GM10266 (cell line): Measurements from ENCODE around the gene CDH4.

ENCODE experiments used
- DNase-seq: peaks from one replicate; pipeline ENCODE4 v3.0.0; 2012; ENCODE audit errors: extremely low spot score
- TF ChIP-seq, protein P1 (sequence below): IDR thresholded peaks from 2 replicates; pipeline ENCODE4 v1.5.1; 2012; ENCODE audit warnings: mild to moderate bottlenecking, low read depth; ENCODE audit not compliant: control insufficient read depth, insufficient read depth; ENCODE audit errors: missing control alignments

Gene CDH4

DNA sequence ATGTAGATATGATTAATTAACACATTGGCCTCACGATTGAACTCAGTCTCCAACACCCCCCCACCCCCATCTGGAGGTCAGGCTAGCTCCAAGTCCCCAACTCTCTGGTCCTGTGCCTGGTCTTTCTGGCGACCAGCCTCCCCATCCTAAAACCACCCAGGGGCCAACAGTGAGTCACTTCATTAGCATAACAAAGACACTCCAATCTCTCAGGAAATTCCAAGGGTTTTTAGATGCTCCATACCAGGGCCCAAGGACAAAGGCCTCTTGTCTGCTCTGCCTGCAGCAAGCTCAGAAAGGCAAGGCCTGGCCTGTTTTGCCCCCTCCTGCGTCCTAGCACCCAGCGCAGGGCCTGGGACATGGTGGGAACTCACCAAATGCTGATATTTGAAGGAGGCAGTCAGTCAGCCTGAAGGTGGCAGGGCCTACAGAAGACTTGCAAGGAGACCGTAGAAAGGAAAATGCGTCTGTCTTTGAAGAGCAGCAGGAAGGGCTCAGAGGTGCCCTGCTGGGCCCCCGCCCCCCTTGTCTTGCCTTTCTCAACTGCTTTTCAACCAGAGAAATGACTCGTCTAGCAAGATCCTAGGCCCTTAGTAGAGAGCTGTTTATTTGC lies 184.7 kb downstream of the CDH4 start:
- DNase-seq, result no peak
- TF ChIP-seq, protein P1, sequence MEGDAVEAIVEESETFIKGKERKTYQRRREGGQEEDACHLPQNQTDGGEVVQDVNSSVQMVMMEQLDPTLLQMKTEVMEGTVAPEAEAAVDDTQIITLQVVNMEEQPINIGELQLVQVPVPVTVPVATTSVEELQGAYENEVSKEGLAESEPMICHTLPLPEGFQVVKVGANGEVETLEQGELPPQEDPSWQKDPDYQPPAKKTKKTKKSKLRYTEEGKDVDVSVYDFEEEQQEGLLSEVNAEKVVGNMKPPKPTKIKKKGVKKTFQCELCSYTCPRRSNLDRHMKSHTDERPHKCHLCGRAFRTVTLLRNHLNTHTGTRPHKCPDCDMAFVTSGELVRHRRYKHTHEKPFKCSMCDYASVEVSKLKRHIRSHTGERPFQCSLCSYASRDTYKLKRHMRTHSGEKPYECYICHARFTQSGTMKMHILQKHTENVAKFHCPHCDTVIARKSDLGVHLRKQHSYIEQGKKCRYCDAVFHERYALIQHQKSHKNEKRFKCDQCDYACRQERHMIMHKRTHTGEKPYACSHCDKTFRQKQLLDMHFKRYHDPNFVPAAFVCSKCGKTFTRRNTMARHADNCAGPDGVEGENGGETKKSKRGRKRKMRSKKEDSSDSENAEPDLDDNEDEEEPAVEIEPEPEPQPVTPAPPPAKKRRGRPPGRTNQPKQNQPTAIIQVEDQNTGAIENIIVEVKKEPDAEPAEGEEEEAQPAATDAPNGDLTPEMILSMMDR, result no peak

DNA sequence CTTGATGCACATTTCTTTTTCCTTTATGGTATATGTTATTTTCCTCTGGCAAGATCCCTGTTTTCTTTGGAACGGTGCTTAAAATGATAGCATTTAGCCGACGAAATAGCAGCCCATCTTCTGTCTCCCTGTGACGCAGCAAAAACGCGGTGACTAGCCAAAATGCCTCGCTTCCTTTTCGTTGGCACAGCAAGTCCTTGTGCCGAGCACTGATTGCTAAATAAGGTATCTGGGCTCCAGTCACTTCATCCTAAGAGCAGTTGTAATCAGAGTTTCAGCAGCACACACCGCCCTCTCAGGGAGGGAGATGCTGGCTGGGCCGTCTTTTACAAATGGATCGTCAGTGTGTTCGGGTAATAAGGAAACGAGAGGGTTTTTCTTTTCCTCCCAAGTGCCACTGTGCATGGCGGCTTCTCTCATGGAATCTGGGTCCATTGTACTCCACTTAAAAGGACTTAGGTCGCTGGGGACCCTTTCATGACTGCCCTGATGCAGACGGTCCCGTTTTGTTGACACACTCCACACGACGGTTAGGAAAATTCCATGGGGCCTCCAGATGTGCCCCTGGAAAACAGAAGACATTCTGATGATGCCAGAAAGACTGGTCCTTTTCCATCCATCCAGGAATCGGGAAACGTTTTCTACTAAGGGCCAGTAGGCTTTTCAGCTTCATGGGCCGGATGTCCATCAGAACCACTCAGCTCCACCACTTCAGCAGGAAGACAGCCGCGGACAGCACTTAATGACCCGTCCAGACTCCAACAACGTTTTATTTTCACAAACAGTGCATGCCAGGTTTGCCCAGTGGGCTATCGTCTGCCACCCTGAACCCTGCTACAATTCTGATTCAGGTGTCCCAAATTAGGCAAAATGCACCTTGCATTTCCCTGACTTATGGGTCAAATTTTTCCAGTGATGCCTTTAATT lies 185.5 kb downstream of the CDH4 start:
- no peak for DNase-seq
- TF ChIP-seq, protein P1, result no peak

DNA sequence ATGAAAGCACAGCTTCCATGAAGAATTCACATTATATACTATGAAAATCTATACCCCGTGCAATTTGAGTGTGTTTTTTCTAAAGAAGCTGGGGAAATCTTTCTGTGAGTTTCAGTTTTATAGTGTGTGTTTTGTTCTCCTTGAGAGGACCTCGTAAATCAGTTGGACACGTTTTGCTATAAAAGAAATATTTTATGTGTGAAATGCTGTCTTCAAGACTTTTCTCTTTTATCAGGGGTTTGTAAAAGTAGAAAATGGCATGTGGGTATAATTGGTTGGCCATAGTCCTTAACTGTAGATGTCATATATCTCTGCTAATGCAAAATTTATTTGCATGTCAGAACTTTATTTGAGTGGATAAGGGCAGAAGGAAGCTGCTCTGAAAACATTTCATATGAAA lies 186.2 kb downstream of the CDH4 start:
- TF ChIP-seq, protein P1, result no peak
- DNase-seq, result no peak

DNA sequence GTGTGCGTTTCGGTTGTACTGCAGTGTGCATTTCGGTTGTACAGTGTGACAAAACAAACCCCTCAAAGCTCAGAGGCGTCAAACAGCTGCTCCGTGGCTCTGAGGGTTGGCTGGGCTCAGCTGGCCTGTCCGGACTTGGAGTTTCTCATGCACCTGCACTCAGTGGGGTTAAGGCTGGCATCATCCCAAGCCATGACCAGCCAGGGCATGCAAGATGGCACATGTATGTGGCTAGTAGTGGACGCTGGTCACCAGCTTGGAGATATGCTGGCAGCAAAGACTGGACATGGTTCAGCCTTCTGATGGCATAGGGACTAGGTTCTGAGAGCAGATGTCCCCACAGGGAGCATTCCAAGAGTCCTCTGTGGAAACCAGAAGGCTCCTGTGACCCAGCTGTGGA lies 187.2 kb downstream of the CDH4 start:
- DNase-seq, result no peak
- TF ChIP-seq, protein P1, result no peak

DNA sequence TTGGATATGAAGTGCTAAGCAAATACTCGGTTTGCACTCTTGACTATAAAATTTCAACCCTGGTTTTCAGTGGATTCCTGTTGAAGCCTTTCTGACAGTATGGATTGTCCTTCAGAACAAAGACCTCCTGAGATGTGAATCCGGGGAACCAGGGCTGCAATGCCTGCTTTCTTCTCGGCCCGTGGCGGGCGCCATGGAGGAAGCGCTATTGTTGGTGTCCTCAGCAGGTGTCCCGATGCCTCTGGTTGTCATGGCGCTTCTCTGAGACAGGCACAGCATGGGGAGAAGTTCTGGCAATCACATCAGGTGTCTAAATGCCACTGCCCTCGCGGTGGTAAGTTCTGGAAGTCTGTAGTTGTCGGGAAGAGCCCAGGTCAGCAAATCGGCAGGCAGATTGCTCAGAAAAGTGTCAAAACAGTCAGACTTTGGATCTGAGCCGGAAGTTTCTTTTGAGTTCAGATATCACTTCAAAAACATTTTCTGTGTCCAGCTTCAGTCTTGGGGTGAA lies 188.5 kb downstream of the CDH4 start:
- TF ChIP-seq, protein P1, result no peak
- no peak for DNase-seq

DNA sequence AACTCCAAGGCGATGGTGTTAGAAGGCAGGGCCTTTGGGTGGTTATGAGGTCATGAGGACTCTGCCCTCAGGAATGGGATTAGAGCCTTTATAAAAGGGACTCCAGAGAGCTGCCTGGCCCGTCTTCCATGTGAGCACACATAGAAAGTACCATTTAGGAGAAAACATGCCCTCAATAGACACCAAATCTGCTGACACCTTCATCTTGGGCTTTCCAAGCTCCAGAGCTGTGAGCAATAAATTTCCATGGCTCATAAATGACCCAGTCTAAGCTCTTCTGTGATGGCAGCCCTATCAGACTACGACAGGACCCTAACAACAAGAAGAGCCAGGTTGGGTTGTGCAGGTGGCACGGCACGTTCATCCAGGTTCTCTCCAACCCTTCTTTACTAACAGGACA lies 189.5 kb downstream of the CDH4 start:
- TF ChIP-seq, protein P1, result no peak

DNA sequence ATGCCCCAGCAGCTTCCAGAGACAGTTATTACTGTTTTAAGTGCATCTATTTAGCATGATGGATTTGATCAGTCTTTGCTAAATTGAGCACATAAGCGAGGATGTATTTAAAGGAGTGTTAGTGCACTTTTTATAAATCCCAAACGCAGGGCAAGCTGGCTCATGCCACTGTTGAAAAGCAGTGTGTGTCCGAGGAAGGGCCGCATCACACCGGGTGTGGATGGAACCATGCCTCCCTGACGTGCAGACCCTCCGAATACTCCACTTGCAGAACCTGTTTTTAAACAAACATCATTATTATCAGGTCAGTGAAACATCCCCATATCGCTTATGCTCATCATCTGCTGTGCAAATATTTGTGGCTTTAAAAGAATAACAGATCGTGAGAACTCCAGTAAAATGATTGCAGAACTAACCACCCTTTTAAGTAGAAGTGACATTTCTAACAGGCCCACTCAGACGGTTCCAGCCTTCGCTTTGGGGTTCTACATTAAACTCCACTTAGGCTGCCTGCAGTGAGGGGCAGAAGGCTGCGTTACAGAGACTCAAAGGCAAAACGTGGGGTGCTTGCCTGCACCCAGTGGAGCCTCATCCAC lies 190.1 kb downstream of the CDH4 start:
- TF ChIP-seq, protein P1, result no peak
- no peak for DNase-seq

More for the DNA sequence above, 189.5 kb downstream of the CDH4 start:
- DNase-seq, result no peak
